Psoas muscle (tissue), 8 donors: ENCODE measurements around the gene MAN1B1. TPM values are rescaled to one million over a fixed set of nuclear protein-coding genes. Genes with fewer than 3 reads are reported as not detected.
A peak's percentile ranks its signal among the peaks of the same experiment; 100 is the strongest.
"Not testable (repeated sequence)": the region's sequence is repeated elsewhere in the genome, so short reads cannot be mapped to it uniquely, and the experiment has no call there.

Source experiments
- ATAC-seq, 4 donors: fragments of 200-7000 bp; cut with Tn5 transposase; one replicate each; pipeline ENCODE4 v1.9.1; 2020; ENCODE audit warnings: moderate library complexity in 3 of 4, mild to moderate bottlenecking in 2 of 4
- DNase-seq, 2 donors: peaks; one replicate each; pipeline ENCODE4 v3.0.0-alpha.2; 2020
- H3K27ac ChIP-seq: fragments of 200-600 bp; one replicate; pipeline ENCODE4 v1.8.0; 2022
- H3K27me3 ChIP-seq, 3 donors: fragments of 200-600 bp in 1 of 3; one replicate each; pipeline versions ENCODE4 v1.6.1 to v1.8.0; 2013 to 2022; ENCODE audit warnings: low read length in 2 of 3, mild to moderate bottlenecking in 2 of 3, moderate library complexity in 1 of 3; ENCODE audit not compliant: insufficient read depth in 3 of 3
- H3K36me3 ChIP-seq, 2 donors: fragments of 200-600 bp in 1 of 2; one replicate each; pipeline versions ENCODE4 v1.6.1 to v1.8.0; 2013 to 2022; ENCODE audit warnings: low read depth in 1 of 2, mild to moderate bottlenecking in 1 of 2, moderate library complexity in 1 of 2; ENCODE audit not compliant: insufficient read depth in 1 of 2
- H3K4me1 ChIP-seq: fragments of 200-600 bp; one replicate; pipeline ENCODE4 v1.8.0; 2022
- H3K4me3 ChIP-seq: fragments of 200-600 bp; one replicate; pipeline ENCODE4 v1.8.0; 2022; ENCODE audit warnings: mild to moderate bottlenecking
- H3K9me3 ChIP-seq: fragments of 200-600 bp; one replicate; pipeline ENCODE4 v1.8.0; 2022
- CTCF ChIP-seq: fragments of 200-600 bp; IDR thresholded peaks from one replicate; pipeline ENCODE4 v1.8.0; 2022; ENCODE audit warnings: antibody characterized with exemption
- WGBS, 3 donors: extraction: QIAGEN DNeasy Blood & Tissue Kit; methylation state at CpG; one replicate each; pipeline versions ENCODE4 v1.1.6 to v1.1.7; 2013; 5-methylcytosine and 5-hydroxymethylcytosine counted together
- intact Hi-C, 2 donors: fragments of 100-400 bp; cut with DNase I; formaldehyde crosslinking; loops; one replicate each; pipeline versions ENCODE4 v1.11.0 to v1.14.2; 2022
- polyA plus RNA-seq, 3 donors: library from polyadenylated mRNA; stranded (reverse); fragments of 200-250 nt; gene quantifications; one replicate each; pipeline ENCODE4 v1.2.3, GENCODE V29; 2013
- total RNA-seq, 4 donors: library from RNA; stranded (reverse); fragmentation: NEBNext Ultra II Directional in 2 of 4; extraction: Animal tissue kit (Norgen Biotek cat#: 25700) in 2 of 4; gene quantifications; one replicate each; pipeline versions ENCODE4 v1.2.1 to v1.2.4, GENCODE V29; 2021 to 2023
- donor health status: healthy with polysubstance abuse.
- donor health status: DM: no; HTN: no; CAD: no; lungs with moderate emphysema.
- donor health status: Bipolar disorder and iron deficiency.
- donor health status: healthy.
- donor health status: DM: yes; HTN: yes; CAD: no.
- donor health status: DM: no; HTN: no; CAD: no.
- donor health status: DM: no; HTN: no; CAD: no.
- donor health status: DM: yes; HTN: yes; CAD: no.

The MAN1B1 gene
- total and polyA plus RNA-seq, 7 donors = 13.1 to 24.4 (median 14.6) TPM

GRCh38 chr9:137116027-137116507, 29.3 kb downstream of the MAN1B1 start:
- no peaks in the 10 kb centered on the region for H3K27me3 ChIP-seq
- ATAC-seq (no peak), DNase-seq (no peak)
- no peaks in the 10 kb centered on the region for H3K9me3 ChIP-seq
- H3K4me3 ChIP-seq = no peak overlapping the region
- intact Hi-C loops = no loop called here
- H3K36me3 ChIP-seq = peaks cover 0 to 18% of the 10 kb centered on the region in 2 donors
- WGBS, 3 donors = 52 to 64% (median 62%) methylated on average over 6 of the region's 6 CpGs
- H3K4me1 ChIP-seq = peaks cover 5% of the 10 kb centered on the region
- TF ChIP-seq CTCF = no peak
- no peak overlapping the region for H3K27ac ChIP-seq

- intact Hi-C loops = no loop called here
- no peak overlapping the region for H3K27ac ChIP-seq
- TF ChIP-seq CTCF = no peak
- H3K27me3 ChIP-seq = no peaks in the 10 kb centered on the region
- 69 to 75% (median 74%) methylated on average over 17 of the region's 17 CpGs for WGBS, 3 donors
- peaks cover 0 to 13% of the 10 kb centered on the region in 2 donors for H3K36me3 ChIP-seq
- ATAC-seq (no peak), DNase-seq (no peak)
- no peaks in the 10 kb centered on the region for H3K9me3 ChIP-seq
- peaks cover 5% of the 10 kb centered on the region for H3K4me1 ChIP-seq
- H3K4me3 ChIP-seq = no peak overlapping the region
Measured at GRCh38 chr9:137116728-137117127, 29.9 kb downstream of the MAN1B1 start.

GRCh38 chr9:137117269-137117731, 30.5 kb downstream of the MAN1B1 start:
- DNase-seq (no peak), ATAC-seq (no peak)
- peaks cover 0 to 7% of the 10 kb centered on the region in 2 donors for H3K36me3 ChIP-seq
- 78 to 87% (median 81%) methylated on average over 15 of the region's 15 CpGs for WGBS, 3 donors
- no peaks in the 10 kb centered on the region for H3K9me3 ChIP-seq
- H3K4me1 ChIP-seq = peaks cover 5% of the 10 kb centered on the region
- no peak overlapping the region for H3K27ac ChIP-seq
- intact Hi-C loops = no loop called here
- no peak overlapping the region for H3K4me3 ChIP-seq
- no peaks in the 10 kb centered on the region for H3K27me3 ChIP-seq
- no peak for TF ChIP-seq CTCF

- ATAC-seq = not testable (repeated sequence)
- intact Hi-C loops = loop anchor here in 1 of 2 donors (2.0 kb wide), 1 partner anchor 109 kb away; the partner anchor contains the start of gene RNF224
Measured at GRCh38 chr9:137118092-137118603, 31.4 kb downstream of the MAN1B1 start.

GRCh38 chr9:137121927-137122795, 35.4 kb downstream of the MAN1B1 start:
- H3K27ac ChIP-seq, H3K36me3 ChIP-seq, ATAC-seq, H3K4me1 ChIP-seq, H3K27me3 ChIP-seq, H3K9me3 ChIP-seq, DNase-seq: not testable (repeated sequence)
- 66 to 72% (median 70%) methylated on average over 22 to 24 of the region's 25 CpGs for WGBS, 3 donors
- intact Hi-C loops = loop anchor here in 1 of 2 donors (2.0 kb wide), 1 partner anchor 105 kb away; the partner anchor contains the start of gene RNF224
- peak overlapping the region; percentile 16 for H3K4me3 ChIP-seq

More at GRCh38 chr9:137118092-137118603, 31.4 kb downstream of the MAN1B1 start:
- WGBS, 3 donors = 82 to 88% (median 83%) methylated on average over 10 to 12 of the region's 12 CpGs
- not testable (repeated sequence) for DNase-seq, H3K4me3 ChIP-seq, H3K27ac ChIP-seq, H3K27me3 ChIP-seq, H3K36me3 ChIP-seq, H3K4me1 ChIP-seq, H3K9me3 ChIP-seq

GRCh38 chr9:137122796-137123467, 36.1 kb downstream of the MAN1B1 start:
- WGBS, 3 donors = 86 to 91% (median 90%) methylated on average over 15 to 16 of the region's 16 CpGs
- H3K27ac ChIP-seq, H3K27me3 ChIP-seq, H3K9me3 ChIP-seq, H3K4me1 ChIP-seq, H3K4me3 ChIP-seq, ATAC-seq, intact Hi-C loops, DNase-seq, H3K36me3 ChIP-seq: not testable (repeated sequence)
